GM18505 (cell line): ENCODE data around the gene DCHS1.

Source experiments
- ATAC-seq: cut with Tn5 transposase; IDR thresholded peaks from one replicate; pipeline ENCODE4 v1.9.1; 2021; ENCODE audit not compliant: unreplicated experiment
- POLR2A ChIP-seq: IDR thresholded peaks from 4 replicates; pipeline ENCODE4 v1.6.1; 2011; ENCODE audit warnings: borderline replicate concordance; ENCODE audit not compliant: insufficient read depth, insufficient read length; ENCODE audit errors: extremely low read depth

Gene DCHS1

DNA sequence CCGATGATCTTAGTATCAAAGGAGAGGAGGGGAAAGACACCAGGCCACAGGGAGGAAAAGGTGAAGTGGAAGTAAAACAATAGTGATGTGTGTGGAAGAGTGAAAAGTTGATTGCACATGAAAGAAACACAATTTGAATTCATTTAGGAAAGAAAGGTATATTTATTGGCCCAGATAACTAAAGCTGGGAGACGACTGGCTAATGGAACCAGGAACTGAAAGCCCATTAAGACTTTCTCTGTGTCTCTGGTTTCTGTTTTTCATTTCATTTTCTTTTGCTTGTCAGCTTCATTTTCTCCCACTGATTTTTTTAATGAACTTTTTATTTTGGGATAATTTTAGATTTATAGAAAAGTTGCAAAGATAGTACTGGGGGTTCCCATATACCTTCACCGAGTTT is 5.1 kb upstream of the DCHS1 start:
- TF ChIP-seq POLR2A = no peak
- ATAC-seq = no peak

DNA sequence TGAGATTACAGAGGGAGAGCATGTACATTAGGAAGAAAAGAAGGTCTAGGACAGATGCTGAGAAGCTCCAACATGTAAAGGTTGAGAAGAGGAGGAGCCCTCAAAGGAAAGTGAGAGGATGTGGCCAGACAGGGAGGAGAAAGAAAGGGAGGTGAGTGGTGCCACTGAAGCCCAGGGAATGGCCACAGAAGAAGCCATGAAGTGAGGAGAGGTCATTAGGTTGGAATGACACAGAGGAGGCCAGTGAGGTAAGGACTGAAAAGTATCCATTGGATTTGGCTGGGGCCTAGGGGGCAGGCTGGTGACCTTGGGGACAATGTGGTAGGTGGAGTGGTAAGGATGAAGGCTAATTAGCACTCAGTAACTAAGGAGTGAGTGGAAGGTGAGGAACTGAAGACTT is 3.0 kb upstream of the DCHS1 start:
- TF ChIP-seq POLR2A = no peak
- ATAC-seq = no peak

DNA sequence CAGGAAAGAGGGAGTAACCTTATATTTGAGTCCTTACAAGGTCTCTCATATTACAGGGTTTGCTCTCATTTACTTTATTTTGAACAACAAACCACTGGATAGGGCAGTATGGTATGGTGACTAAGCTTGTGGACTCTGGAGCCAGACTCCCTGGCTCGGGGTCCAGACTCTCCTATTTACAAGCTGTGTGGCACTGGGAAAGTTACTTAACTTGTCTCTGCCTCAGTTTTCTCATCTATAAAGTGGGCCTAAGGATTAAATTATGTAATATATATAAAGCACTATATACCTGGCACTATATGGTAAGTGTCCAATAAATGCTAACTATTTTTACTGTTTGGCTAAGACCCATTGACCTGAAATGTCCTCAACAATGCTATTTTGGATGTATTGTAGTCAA is 1.7 kb upstream of the DCHS1 start:
- no peak for TF ChIP-seq POLR2A
- ATAC-seq = no peak

DNA sequence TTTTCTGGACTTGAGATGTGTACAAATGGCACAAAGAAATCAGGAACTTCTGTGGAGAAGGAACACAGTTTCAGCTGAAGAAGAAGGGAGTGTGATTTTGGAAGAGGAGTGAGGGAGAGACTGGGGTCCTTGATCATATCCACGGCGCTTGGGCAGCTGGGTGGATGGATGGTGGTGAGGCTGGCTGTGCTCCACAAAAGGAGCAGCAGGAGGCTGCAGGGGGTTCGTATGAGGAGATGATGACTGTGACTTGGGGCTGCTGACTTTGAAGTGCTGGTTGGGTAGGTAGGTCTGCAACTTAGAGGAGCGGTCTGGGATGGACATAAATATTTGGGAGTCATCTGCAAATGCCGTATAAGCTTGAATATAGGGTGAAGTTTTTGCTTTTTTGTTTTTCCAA is 1.3 kb upstream of the DCHS1 start:
- ATAC-seq = no peak
- no peak for TF ChIP-seq POLR2A

DNA sequence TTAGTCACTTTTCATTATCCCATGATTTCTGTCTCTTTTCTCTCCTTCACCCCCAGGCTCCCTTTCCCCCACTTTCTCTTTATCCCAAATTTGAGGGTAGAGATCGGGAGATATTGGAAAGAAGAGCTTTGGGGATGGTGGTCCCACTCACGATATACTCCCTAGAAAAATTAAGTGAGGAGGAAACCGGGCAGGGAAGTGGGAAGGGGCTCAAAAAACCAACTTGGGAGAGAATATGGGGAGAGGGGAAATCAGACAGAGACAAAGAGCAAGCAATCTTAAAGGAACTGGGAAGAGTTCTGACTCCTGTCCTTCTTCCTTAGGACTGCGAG is 941 bp upstream of the DCHS1 start:
- ATAC-seq = no peak
- TF ChIP-seq POLR2A = no peak

DNA sequence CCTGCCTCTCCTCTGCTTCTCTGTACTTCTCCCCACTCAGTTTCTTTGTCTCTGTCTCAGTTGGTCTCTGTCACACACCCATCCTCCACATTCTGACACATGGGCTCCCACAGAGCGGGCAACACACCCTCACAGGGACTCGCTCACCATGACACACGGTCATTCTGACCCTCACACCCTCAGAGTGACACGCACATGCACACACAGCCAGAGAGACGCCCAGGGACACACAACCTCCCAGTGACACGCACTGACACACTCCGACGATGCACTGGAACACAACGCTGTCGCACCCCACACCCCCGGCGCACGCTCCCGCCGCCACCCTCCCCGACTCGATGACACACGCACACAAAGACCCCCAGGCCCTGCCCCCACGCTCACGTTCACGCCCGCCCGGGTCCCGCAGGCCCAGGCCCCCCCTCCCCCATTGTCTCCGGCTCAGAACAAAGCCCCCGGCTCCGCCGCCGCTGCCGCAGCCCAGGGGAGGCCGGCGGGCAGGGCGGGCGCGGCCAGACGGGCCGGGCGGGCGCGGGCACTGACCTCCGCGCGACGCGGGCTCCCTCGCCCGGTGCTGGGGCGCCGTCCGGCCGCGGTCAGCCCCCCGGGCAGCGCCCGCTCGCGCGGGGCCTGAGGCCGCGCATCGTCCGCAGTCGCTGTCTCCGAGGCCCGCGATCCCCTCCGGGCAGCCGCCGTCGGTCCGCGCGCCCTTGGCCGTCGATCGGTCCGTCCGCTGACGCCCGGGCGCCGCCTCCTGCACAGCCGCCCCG is 404 bp downstream of the DCHS1 start:
- TF ChIP-seq POLR2A = no peak
- ATAC-seq = no peak

DNA sequence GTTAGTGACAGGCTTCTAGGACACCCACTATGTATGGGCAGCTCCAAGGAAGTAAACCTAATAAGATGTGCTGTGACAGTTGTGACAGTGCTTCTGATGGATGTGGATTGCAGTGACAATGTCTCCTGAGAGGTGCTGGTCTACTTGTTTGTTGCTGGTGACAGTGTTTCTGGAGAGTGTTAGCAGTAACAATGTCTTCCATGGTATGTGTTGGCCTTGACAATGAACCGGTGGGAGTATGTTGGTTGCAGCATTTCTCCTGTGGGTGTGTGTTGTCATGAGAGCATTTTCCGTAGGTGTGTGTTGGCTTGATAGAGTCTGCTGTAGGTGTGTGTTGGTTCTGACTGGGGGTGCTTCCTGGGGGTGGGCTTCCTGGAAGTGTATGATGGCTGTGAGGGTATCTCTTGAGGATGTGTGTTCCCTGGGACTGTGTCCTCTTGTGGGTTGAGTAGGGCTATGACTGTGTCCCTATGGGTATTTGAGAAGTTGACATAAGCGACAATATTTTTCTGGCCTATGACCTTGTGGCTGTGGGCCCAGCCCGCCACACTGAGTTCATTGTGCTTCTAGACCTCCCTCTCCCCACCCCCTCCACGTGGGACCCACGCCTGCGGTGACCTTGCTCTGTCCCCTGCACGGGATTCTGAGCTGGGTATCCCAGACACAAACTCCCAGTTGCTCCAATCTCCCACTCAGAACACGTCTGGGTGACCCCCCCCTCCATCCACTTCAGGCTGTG is 1.2 kb downstream of the DCHS1 start:
- ATAC-seq = no peak
- TF ChIP-seq POLR2A = no peak

DNA sequence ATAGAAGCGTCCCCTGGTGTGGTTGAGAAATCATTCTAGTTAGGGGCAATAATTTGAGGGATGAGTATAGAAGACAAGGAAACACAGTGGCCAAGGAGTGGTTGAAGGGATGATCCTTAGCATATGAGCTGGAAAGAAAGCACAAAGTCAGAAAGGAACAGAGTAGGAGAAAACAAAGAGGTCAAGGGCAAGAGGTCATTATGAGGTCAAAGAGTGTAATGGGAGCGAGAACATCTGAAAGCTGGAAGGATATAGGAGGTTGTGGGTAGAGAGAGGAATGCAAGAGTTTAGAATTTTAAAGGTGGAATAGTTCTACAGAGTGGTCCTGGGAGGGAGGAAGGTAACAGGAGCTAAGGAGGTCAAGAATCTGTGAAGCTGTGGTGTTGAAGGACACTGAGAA is 2.0 kb downstream of the DCHS1 start:
- no peak for TF ChIP-seq POLR2A
- no peak for ATAC-seq

DNA sequence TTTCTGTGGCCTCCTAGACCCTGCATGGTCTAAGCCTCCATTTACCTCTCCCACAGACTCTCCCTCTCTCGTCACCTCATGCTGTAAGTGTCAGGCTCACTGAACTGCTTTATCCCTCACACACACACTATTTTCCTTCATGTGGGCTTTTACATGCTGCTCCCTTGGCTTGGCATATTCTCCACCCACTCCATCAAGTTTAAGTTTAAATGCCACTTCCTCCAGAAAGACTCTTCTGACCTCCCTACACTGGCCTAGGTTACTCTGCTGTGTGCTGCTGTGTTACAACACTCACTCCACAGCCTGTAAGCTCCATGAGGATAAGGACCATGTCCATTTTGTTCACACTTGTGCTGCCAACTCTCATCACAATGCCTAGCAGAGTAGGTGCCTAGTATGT is 2.5 kb downstream of the DCHS1 start:
- TF ChIP-seq POLR2A = no peak
- ATAC-seq = no peak

DNA sequence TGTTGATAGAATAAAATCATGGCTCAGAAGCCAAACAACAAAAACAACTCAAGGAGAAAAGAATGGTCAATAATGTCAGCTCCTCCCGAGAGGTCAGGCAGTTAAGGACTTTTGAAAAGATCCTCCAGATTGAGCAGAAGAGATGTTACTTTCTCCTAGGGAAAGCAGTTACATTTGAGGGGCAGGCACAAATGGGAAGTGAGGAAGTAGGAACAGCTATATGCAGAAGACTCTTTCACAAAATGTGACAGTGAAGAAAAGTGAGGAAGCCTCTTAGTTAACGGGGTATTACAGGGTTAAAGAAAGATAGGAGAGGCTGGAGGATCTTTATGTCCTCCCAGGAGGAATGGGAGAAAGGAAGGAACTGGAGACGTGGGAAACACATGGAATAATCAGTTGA is 3.4 kb downstream of the DCHS1 start:
- no peak for ATAC-seq

DNA sequence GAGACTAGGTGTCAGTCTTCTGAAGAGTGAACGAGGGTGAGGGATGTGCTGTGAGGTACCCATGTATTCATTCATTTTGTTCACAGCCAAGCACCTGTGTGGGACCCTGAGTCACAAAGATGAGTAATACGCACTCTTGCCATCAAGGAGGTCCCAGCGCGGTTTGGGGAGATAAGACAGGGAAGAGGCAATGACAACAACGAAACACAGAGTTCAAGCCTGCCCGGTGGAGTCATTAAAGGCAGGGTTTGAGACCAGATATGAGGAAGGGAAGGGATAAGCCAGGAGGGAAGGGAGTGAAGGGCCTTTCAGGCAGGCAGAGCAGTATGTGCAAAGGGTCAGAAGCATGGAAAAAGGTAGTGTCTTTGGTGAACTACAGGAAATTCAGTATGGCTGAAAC is 4.6 kb downstream of the DCHS1 start:
- no peak for TF ChIP-seq POLR2A
- no peak for ATAC-seq

More for the DNA sequence above, 3.4 kb downstream of the DCHS1 start:
- no peak for TF ChIP-seq POLR2A

DNA sequence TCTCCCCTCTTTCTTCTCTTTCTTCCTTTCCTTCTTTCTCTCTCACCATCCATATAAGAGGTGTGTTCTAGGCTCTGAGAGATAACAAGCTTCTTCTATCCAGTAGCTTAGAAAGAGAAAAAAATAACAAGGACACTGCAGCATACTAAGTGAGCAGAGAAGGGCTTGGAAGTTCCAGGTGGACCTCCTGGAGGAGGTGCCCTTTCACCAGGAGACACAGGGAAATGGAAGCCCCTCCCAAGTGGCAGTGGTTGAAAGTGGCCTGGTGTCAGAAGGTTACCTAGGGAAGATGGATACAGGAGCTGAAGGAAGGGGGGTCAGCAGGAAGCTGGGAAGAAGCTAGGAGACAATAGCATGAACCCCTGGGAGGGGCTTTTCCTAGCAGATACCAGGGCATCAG is 5.5 kb downstream of the DCHS1 start:
- no peak for ATAC-seq
- no peak for TF ChIP-seq POLR2A

DNA sequence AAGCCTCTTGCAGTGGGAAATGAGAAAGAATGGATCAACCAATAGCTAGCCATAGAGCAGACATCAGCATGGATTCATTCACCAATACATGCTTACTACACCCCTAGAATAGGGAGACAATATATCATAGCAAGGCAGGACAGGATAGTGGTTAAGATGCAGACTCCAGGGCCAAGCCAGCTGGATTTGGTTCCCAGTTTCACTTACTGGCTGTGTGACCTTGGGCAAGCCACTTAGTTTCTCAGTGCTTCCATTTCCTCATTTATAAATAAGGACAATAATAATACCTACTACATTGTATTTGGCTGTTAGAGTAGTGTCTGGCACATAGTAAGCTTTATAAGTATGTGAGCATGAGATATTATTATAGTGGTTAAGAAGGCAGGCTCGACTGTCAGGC is 7.1 kb downstream of the DCHS1 start:
- no peak for ATAC-seq
- no peak for TF ChIP-seq POLR2A

DNA sequence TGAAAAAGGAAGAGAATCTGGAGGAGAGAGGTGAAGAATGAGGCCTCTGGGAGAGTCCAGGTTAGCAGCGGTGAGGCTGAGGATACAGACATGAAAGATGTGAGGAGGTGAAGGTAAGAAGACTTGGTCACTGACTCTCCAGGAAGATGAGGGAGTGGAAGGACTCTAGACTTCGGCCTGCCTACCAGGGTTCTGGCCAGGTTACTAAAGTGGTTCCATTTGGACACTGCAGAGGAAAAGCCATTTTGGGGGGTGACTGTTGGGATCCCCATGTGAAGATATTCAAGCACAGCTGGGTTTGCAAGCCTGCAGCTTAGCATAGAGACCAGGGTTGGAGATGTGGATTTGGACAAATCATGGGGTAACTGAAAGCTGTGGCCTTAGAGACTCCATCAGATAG is 7.8 kb downstream of the DCHS1 start:
- no peak for TF ChIP-seq POLR2A
- ATAC-seq = no peak
